GM23338 (cell line): Measurements from ENCODE around the gene ZP3. TPM values are rescaled to one million over a fixed set of nuclear protein-coding genes. Genes with fewer than 3 reads are reported as not detected.
"Not testable (repeated sequence)": the region's sequence is repeated elsewhere in the genome, so short reads cannot be mapped to it uniquely, and the experiment has no call there.

Experiments used
- ATAC-seq: fragments of 200-7000 bp; cut with Tn5 transposase; 3 replicates; pipeline ENCODE4 v1.9.1; 2020
- DNase-seq: peaks from one replicate; pipeline ENCODE4 v3.0.0-alpha.2; 2015; ENCODE audit warnings: low spot score
- H2AFZ ChIP-seq: fragments of 200-600 bp; sonication (generic); 2 replicates; pipeline ENCODE4 v1.8.0; 2016; ENCODE audit warnings: antibody characterized with exemption, mild to moderate bottlenecking, moderate library complexity
- H3F3A ChIP-seq: fragments of 200-600 bp; sonication (generic); replicated peaks from 2 replicates; pipeline ENCODE4 v1.8.0; 2017; ENCODE audit warnings: antibody characterized with exemption, mixed run types, low read depth
- H3K27ac ChIP-seq: fragments of 200-600 bp; sonication (generic); 2 replicates; pipeline ENCODE4 v1.6.1; 2016; ENCODE audit warnings: low read depth
- H3K27me3 ChIP-seq: fragments of 200-600 bp; sonication (generic); 2 replicates; pipeline ENCODE4 v1.8.0; 2016; ENCODE audit warnings: mild to moderate bottlenecking, mixed run types, moderate library complexity; ENCODE audit not compliant: insufficient read depth
- H3K36me3 ChIP-seq: fragments of 200-600 bp; sonication (generic); 2 replicates; pipeline ENCODE4 v1.8.0; 2016; ENCODE audit warnings: mild to moderate bottlenecking; ENCODE audit not compliant: insufficient read depth
- H3K4me1 ChIP-seq: fragments of 200-600 bp; sonication (generic); 2 replicates; pipeline ENCODE4 v1.8.0; 2016; ENCODE audit warnings: mild to moderate bottlenecking, moderate library complexity; ENCODE audit not compliant: insufficient read depth
- H3K4me2 ChIP-seq: fragments of 200-600 bp; sonication (generic); 2 replicates; pipeline ENCODE4 v1.7.1; 2017; ENCODE audit warnings: mixed run types
- H3K4me3 ChIP-seq: fragments of 200-600 bp; sonication (generic); 2 replicates; pipeline ENCODE4 v1.6.1; 2016; ENCODE audit warnings: mixed run types
- H3K79me2 ChIP-seq: fragments of 200-600 bp; sonication (generic); replicated peaks from 2 replicates; pipeline ENCODE4 v1.8.0; 2017; ENCODE audit warnings: mild to moderate bottlenecking; ENCODE audit not compliant: insufficient read depth
- H3K9me2 ChIP-seq: fragments of 200-600 bp; sonication (generic); 2 replicates; pipeline ENCODE4 v1.8.0; 2017; ENCODE audit not compliant: insufficient read depth
- H4K20me1 ChIP-seq: fragments of 200-600 bp; sonication (generic); replicated peaks from 2 replicates; pipeline ENCODE4 v1.8.0; 2017; ENCODE audit warnings: mild to moderate bottlenecking; ENCODE audit not compliant: insufficient read depth
- H3K27ac Mint-ChIP-seq: 2 replicates; pipeline ENCODE4 v1.8.0; 2020; ENCODE audit warnings: inconsistent platforms, mild to moderate bottlenecking, moderate library complexity, mixed read lengths
- H3K27me3 Mint-ChIP-seq: 3 replicates; pipeline ENCODE4 v1.8.0; 2022; ENCODE audit warnings: low read depth, mild to moderate bottlenecking, moderate library complexity, mixed read lengths, inconsistent platforms; ENCODE audit not compliant: insufficient read depth, poor library complexity
- H3K36me3 Mint-ChIP-seq: 3 replicates; pipeline ENCODE4 v1.8.0; 2021; ENCODE audit warnings: low read depth, mild to moderate bottlenecking, inconsistent platforms, moderate library complexity, mixed read lengths
- H3K4me1 Mint-ChIP-seq: 3 replicates; pipeline ENCODE4 v1.8.0; 2020; ENCODE audit warnings: mild to moderate bottlenecking, inconsistent platforms, mixed read lengths
- H3K4me3 Mint-ChIP-seq: 3 replicates; pipeline ENCODE4 v1.8.0; 2021; ENCODE audit warnings: moderate library complexity, mild to moderate bottlenecking, inconsistent platforms, mixed read lengths
- H3K9me3 Mint-ChIP-seq: 3 replicates; pipeline ENCODE4 v1.8.0; 2020; ENCODE audit warnings: moderate library complexity, mild to moderate bottlenecking, inconsistent platforms, mixed read lengths
- polyA plus RNA-seq: library from polyadenylated mRNA; unstranded; fragments of >200 nt; fragmentation: Nextera tagmentation; extraction: Ambion mirVana; gene quantifications from 2 replicates; pipeline ENCODE4 v1.2.1, GENCODE V29; 2016
- total RNA-seq: library from RNA; depleted of rRNA; stranded (reverse); fragments of >200 nt; shearing (Covaris generic); gene quantifications from 2 replicates; pipeline ENCODE4 v1.2.3, GENCODE V29; 2014

Gene ZP3
- total and polyA plus RNA-seq, 2 experiments from 2014 or later, result 5.1 to 9.6 TPM

DNA sequence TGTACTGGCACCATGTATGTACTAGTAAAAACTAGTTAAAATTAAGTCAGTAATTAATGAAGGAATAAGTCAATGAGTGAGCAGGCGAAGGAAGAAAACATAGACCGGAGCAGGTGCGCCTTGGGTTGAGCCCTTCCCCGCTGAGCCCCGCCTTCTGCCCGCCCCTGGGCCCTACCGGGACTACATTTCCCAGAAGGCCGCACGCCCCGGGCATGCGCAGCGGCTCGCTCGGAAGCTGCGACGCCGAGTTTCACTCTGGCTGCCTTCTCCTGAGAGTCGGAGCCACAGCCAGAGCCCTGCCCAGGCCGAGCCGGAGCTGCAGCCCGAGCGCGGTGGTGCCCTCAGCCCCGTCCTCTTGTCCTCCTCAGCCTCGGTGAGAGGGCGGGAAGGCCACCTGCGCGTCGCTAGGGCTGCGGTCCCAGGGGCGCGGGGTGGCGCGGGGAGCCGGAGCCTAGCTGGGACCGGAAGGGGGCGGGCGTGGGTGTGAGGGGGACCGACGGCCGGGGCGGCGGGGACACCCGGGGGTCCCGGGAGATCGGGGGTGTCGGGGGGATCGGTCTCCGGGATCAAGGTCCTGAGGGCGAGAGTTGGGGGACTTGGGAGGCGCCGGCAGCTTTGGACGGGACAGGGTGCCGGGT lies 36.8 kb downstream of the ZP3 start, which contains the start of gene DTX2:
Gene DTX2 (plus strand): TSS at position 246 of the 638 bp plus-strand sequence. CDS start 18,801 bp downstream, outside the sequence.
- not testable (repeated sequence) for H3K27me3 ChIP-seq, H3K4me1 Mint-ChIP-seq, H3F3A ChIP-seq, H4K20me1 ChIP-seq, H3K4me1 ChIP-seq, H3K36me3 Mint-ChIP-seq, H3K4me3 Mint-ChIP-seq, H3K4me2 ChIP-seq, DNase-seq, H3K9me3 Mint-ChIP-seq, H3K27me3 Mint-ChIP-seq, H2AFZ ChIP-seq, H3K79me2 ChIP-seq, H3K36me3 ChIP-seq, H3K27ac ChIP-seq, H3K27ac Mint-ChIP-seq, H3K9me2 ChIP-seq
- ATAC-seq, result peak; percentile 81
- H3K4me3 ChIP-seq, result peak within 1 kb of the TSS; percentile 54

DNA sequence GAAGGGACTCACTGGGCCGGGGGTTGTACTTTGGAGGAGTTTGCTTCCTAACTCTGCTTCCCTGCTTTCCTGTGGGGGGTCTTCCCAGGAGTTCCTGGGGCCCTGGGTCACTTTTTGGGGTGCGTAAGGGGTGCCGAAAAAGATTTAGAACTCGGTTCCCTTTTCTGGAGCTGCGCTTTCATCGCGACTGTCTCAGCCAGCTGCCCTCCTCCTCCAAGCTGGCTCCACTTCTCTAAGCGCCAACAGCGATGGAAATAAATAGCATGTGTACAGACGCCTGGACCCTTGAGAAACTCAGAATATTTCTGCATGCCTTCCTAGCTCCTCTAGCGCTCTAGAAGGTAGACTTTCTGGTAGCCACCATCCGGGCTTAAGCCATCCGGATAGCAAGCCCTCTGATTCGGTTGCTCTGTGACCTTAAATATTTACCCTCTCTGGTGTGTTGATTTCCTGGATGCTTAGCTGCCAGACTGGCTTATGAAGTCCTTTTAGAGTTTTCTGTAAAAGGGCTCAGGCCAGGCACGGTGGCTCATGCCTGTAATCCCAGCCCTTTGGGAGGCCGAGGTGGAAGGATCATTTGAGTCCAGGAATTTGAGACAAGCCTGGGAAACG lies 37.6 kb downstream of the ZP3 start:
- DNase-seq, H3K4me2 ChIP-seq, H3K27ac Mint-ChIP-seq, H3K79me2 ChIP-seq, H3K9me3 Mint-ChIP-seq, H3K27ac ChIP-seq, H3K36me3 ChIP-seq, H3K36me3 Mint-ChIP-seq, H3K4me3 ChIP-seq, H2AFZ ChIP-seq, H3K4me1 ChIP-seq, H3K4me3 Mint-ChIP-seq, H3K4me1 Mint-ChIP-seq, H3K27me3 ChIP-seq, H3K9me2 ChIP-seq, ATAC-seq, H3K27me3 Mint-ChIP-seq, H3F3A ChIP-seq, H4K20me1 ChIP-seq: not testable (repeated sequence)

GRCh38 chr7:76464959-76465358 lies 40.2 kb downstream of the ZP3 start:
- H3K9me3 Mint-ChIP-seq, H3K4me1 ChIP-seq, H3F3A ChIP-seq, H3K36me3 Mint-ChIP-seq, DNase-seq, H4K20me1 ChIP-seq, H3K9me2 ChIP-seq, H3K4me2 ChIP-seq, H3K4me3 ChIP-seq, H3K4me1 Mint-ChIP-seq, H3K27ac ChIP-seq, H3K36me3 ChIP-seq, ATAC-seq, H3K27ac Mint-ChIP-seq, H3K4me3 Mint-ChIP-seq, H3K79me2 ChIP-seq, H2AFZ ChIP-seq, H3K27me3 ChIP-seq, H3K27me3 Mint-ChIP-seq: not testable (repeated sequence)

GRCh38 chr7:76465950-76466349 lies 41.2 kb downstream of the ZP3 start:
- not testable (repeated sequence) for H3K4me1 Mint-ChIP-seq, H3K27me3 Mint-ChIP-seq, H3K36me3 ChIP-seq, H3K4me1 ChIP-seq, H3K9me3 Mint-ChIP-seq, H4K20me1 ChIP-seq, H3K27me3 ChIP-seq, ATAC-seq, DNase-seq, H3K36me3 Mint-ChIP-seq, H2AFZ ChIP-seq, H3K79me2 ChIP-seq, H3K4me3 ChIP-seq, H3K9me2 ChIP-seq, H3K4me2 ChIP-seq, H3K4me3 Mint-ChIP-seq, H3F3A ChIP-seq, H3K27ac Mint-ChIP-seq, H3K27ac ChIP-seq

DNA sequence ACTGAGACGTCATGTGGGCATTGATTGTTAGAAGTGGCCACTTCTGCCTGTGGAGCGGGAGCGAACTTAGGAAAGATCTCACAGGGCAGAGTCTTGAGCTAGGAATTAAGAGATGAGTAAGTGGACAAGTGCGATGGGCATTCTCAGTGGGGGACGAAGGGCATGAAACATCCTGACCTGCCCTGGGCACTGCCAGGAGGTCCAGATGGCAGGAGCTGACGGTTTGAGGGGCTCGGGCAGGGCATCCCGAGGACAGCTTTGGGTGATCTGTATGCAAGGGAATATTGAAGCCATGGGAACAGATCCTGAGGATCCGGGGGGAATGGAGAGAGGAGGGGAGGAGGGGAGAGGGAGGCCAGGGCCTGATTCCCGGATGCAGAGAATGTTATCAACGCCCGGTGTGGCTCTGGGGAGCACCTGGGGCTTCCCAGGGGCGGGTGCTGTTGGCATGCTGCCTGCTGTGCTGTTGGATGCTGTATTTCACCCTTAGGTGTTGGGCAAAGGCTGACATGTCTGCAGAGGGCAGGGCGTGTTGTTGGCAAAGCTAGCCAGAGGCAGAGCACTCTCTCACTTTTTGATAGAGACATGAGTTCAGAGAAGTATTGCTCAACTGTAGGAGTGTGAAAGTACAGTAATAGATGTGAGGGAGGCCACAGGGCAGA lies 43.1 kb downstream of the ZP3 start:
- not testable (repeated sequence) for H3K36me3 Mint-ChIP-seq, H3F3A ChIP-seq, H3K4me2 ChIP-seq, ATAC-seq, H3K4me1 Mint-ChIP-seq, H3K4me1 ChIP-seq, H3K36me3 ChIP-seq, H3K9me3 Mint-ChIP-seq, H3K4me3 ChIP-seq, H3K27ac ChIP-seq, H3K27me3 Mint-ChIP-seq, H3K27ac Mint-ChIP-seq, DNase-seq, H4K20me1 ChIP-seq, H3K4me3 Mint-ChIP-seq, H3K9me2 ChIP-seq, H2AFZ ChIP-seq, H3K79me2 ChIP-seq, H3K27me3 ChIP-seq

DNA sequence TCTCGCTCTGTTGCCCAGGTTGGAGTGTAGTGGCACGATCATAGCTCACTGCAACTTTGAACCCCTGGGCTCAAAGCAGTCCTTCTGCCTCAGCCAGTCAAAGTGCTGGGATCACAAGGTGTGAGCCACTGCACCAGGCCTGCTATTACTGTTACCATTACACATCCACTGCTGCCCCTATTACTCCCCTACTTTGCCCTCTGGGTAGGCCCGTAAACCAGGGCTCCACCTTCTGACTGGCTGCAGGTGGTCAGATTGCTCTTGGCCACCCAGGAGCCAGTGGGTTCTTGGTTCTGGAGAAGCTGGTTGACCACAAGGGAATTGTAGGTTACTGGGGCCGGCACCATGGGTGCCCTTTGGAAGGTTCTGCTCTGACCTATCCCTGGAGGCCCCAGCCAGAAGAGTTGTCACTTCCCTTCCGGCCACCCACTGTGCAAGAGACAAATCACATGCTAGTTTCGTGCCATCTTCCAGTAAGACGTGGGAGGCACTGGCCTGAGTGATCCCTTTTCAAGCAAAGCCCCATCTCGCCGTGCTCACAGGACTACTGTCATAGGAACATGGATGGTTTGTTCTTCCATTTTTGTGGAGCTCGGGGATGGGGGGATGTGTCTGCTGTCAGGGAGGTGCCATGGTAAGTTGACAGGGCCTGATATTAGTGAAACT lies 46.9 kb downstream of the ZP3 start:
- not testable (repeated sequence) for ATAC-seq, H3K36me3 ChIP-seq, H3K36me3 Mint-ChIP-seq, H3K4me3 ChIP-seq, H3K9me3 Mint-ChIP-seq, H3K27me3 ChIP-seq, H3K27ac ChIP-seq, DNase-seq, H3K79me2 ChIP-seq, H3K27ac Mint-ChIP-seq, H3K4me1 Mint-ChIP-seq, H3K27me3 Mint-ChIP-seq, H3K4me1 ChIP-seq, H3F3A ChIP-seq, H3K4me3 Mint-ChIP-seq, H3K9me2 ChIP-seq, H4K20me1 ChIP-seq, H2AFZ ChIP-seq, H3K4me2 ChIP-seq
